ENCODE measurements around the gene SFTA2.
"Not testable (repeated sequence)": the region's sequence is repeated elsewhere in the genome, so short reads cannot be mapped to it uniquely, and the experiment has no call there.

The SFTA2 gene

DNA sequence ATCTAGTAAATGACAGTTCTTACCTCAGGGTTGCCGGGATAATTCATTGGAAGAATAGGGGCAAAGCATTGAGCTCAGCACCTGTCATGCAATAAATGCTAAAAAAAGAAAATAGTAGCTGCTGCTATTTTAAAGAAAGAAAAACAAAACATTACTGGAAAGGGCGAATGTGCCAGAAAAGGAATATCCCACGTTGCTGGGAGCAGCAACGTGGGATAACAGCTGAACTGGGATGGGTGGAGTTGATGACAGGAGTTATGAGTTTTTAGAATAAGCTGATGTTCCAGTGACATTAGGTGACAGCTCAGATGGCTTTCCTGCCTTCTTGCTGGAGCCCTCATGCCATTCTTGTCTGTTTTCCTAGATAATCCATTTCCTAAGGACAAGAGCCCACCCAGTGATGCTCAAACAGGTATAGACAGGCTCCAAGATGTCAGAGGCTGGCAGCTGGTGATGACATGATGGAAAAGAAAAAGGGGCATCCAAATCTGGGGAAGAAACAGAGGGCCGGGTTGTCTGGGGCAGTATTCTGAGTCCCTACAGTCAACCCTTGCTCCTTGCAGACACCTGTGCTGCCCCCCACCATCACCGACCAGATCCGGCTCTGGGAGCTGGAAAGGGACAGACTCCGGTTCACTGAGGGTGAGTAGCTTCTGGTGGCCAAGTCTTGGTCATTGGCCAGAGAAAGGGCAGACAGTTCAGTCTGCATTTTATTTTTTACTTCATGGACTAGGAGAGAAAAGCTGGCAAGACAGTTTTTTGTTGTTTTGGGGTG is 19.0 kb downstream of the SFTA2 start:
- no peak for DNase-seq

DNA sequence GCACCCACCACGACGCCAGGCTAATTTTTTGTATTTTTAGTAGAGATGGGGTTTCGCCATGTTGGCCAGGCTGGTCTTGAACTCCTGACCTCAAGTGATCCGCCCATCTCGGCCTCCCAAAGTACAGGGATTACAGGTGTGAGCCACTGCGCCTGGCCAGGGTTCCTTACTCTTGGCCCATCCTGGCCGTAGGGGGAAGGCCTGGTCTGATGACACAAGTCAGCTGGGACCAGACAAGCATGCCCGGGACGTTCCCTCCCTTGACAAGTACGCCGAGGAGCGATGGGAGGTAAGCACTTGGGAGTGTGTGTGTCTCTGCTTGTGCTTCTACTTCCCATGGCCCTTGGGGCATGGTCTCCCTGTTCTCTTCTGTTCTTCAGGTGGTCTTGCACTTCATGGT is 21.5 kb downstream of the SFTA2 start:
- DNase-seq: not testable (repeated sequence)

DNA sequence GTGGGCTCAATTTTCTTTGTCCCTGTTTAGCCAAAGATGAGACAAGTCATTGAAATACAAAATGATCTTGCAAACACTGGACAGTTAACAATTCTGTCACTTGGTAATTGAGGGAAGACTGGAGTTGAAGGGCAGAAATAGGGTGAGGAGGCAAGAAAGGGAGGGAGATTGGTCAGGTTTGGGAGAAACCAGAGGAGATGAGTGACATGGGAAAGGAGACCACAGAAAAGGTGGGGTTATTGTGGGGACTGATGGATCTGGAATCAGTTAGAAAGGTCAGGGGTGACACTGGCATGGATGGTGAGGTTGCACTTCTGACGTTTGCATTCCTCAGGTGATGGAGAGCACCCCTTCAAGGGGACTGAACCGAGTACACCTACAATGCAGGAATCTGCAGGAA is 23.3 kb downstream of the SFTA2 start:
- DNase-seq: no peak

DNA sequence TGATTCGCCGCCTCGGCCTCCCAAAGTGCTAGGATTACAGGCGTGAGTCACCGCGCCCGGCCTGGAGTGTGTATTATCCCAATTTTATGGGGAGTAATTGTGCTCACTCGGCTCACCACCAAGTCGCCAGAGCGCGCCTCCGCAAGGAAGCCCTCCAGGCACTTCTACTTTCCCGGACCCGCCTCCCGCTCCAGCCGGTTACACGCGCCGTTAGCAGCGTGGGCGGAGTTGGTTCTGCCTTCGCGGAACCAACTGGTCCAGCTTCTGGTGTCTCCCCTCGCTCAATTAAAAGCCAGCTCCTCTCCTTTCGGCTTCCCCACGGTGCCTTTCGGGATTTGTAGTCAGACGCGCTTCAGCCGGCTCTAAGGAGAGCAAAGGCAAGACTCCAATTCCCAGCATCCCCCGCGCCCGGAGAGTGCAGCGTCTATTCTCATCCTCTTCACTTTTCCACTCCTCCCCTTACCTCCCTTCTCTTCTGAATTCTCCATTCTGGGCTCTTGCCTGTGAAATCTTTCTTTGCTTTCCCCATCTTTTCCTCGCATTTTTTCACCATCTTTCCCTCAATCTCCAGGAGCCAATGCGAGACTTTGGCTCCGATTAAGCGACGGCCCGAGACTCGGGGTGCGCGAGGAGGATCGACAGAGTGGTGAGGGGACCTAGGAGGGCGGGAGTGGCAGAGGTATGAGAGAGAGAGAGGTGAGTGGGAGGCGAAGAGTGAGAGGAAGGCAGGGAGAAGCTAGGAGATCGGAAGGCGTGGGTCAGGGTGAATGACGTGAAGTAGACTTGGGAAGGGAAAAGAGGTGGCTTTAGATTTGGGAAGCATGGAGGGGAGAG is 24.0 kb downstream of the SFTA2 start, which contains the start of gene GTF2H4:
Gene GTF2H4 (plus strand): TSS at position 450 of the 834 bp plus-strand sequence.
- DNase-seq: peak; percentile 96

DNA sequence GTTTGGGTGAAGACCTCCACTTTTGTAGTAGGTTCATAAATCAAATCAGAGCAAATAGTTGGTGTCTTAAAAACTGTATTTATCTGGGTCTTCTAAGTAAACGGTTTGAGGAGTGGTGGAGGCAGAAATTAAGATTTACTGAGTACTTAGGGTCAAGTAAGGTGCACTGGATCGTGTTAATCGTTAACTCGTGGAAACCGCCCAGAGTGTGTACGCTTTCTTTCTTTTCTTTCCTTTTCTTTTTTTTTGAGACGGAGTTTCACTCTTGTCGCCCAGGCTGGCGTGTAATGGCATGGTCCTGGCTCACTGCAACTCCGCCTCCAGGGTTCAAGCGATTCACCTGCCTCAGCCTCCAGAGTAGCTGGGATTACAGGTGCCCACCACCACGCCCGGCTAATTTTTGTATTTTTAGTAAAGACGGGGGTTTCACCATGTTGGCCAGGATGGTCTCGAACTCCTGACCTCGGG is 24.6 kb downstream of the SFTA2 start:
- DNase-seq: not testable (repeated sequence)

DNA sequence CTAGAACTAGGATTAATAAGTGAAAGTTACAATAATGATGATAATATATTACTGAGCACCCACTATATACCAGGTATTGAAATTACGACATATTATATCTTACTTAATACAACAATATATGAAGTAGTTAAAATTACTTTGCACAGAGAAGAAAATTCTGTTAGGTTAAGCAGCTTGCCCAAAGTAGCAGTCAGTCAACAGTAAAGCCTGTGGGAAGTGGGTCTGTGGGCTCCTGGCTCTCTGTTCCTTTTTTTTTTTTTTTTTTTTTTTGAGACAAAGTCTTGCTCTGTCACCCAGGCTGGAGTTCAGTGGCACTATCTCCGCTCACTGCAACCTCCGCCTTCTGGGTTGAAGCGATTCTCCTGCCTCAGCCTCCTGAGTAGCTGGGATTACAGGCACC is 28.7 kb downstream of the SFTA2 start:
- no peak for DNase-seq

DNA sequence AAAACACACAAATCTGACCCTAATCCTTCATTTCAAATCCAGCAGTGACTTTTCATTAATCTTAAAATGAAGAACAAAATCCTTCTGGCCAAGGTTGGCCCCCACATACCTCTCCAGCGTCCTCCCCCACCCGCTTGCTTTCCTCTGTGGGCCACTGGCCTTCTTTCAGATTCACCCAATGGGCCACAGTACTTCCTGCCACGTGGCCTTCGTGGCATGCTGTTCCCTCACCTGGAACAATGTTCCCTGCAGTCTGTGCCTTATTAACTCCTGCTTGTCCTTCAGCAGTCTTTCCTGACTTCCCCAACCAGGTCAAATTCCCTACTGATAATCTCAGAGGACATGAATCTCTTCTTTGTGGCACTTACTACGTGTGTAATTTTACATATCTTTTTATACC is 29.3 kb downstream of the SFTA2 start:
- no peak for DNase-seq

DNA sequence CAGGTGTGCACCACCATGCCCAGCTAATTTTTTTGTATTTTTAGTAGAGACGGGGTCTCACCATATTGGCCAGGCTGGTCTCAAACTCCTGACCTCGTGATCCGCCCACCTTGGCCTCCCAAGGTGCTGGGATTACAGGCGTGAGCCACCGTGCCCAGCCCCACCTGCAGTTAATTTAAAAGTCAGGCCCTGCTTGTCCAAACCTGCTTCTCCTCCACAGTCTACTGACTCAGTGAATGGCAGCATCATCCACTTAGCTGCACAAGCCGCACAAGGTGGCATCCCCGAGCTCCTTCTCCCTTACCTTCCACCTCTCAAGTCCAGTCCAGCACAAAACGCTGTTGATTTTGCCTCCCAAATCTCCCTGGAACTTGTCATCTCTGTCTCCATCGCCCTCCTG is 29.8 kb downstream of the SFTA2 start:
- not testable (repeated sequence) for DNase-seq

DNA sequence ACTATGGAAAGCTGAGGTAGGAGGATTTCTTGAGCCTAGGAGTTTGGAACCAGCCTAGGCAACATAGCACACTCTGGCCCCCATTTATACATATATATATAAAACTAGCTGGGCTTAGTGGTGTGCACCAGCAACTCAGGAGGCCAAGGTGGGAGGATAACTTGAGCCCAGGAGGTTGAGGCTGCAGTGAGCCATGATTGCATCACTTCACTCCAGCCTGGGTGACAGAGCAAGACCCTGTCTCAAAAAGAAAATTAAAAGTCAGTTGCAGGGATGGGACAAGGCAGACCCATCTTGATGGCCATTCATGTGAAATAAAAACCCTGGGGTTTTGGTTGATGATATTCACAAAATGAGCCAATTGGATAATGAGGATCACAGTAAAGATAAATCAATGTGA is 30.5 kb downstream of the SFTA2 start:
- no peak for DNase-seq

DNA sequence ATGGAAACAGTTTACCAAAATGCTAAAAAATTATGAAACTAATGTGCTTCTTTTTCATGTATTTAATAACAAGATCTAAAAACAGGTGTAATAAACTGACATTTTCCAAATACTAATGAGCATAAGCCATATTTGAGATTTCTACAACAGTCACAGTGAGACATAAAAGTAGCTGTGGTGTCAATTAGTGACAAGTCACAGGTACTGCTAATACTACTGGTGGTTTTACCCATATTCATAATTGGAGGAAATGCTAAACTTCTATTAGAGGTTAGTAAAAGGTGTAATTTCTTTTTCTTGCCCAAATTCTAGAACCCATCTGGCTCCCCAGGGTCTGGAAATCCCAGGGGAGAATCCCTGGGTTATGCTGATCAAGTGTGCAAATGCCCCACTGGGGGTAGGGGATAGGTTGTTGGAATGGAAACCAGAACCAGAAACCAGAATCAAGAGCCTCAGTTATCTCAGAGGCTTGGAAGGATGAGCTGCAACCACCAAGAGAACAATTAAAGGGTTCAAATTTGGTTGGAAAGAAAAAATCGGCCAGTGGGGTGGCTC is 31.0 kb downstream of the SFTA2 start:
- no peak for DNase-seq

DNA sequence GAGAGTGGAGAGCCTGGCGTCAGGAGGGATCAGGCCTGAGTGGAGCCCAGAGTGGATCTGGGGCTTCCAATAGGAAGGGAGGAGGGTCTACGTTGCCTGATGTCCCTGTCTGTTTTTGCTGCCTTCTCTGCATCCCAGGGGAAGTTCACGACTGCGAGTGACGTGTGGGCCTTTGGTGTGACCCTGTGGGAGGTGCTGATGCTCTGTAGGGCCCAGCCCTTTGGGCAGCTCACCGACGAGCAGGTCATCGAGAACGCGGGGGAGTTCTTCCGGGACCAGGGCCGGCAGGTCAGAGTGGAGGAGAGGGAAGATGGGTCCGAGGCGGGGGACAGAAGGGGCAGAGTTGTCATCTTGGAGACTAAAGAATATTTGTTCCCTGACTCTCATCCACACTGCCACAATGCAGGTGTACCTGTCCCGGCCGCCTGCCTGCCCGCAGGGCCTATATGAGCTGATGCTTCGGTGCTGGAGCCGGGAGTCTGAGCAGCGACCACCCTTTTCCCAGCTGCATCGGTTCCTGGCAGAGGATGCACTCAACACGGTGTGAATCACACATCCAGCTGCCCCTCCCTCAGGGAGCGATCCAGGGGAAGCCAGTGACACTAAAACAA is 33.1 kb downstream of the SFTA2 start:
- DNase-seq: no peak

DNA sequence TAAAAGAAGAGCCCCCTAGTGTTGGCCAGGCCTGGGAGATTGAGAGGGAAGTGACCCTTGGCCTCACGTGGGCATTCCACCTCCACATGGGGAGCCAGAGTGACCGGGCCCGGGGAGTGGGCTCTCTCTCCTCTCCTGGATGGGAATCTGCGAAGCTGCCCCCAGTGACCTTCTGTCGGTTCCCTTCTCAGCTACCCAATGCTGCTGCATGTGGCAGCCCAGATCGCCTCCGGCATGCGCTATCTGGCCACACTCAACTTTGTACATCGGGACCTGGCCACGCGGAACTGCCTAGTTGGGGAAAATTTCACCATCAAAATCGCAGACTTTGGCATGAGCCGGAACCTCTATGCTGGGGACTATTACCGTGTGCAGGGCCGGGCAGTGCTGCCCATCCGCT is 34.1 kb downstream of the SFTA2 start:
- no peak for DNase-seq

DNA sequence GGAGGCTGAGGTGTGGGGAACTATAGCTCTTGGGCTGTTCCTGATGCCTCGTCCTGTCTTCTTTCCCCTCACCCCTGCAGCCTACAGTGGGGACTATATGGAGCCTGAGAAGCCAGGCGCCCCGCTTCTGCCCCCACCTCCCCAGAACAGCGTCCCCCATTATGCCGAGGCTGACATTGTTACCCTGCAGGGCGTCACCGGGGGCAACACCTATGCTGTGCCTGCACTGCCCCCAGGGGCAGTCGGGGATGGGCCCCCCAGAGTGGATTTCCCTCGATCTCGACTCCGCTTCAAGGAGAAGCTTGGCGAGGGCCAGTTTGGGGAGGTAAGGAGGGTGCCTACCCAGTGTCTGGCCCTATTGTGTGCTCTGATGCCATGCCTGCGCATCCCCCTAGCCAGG is 35.4 kb downstream of the SFTA2 start:
- no peak for DNase-seq

DNA sequence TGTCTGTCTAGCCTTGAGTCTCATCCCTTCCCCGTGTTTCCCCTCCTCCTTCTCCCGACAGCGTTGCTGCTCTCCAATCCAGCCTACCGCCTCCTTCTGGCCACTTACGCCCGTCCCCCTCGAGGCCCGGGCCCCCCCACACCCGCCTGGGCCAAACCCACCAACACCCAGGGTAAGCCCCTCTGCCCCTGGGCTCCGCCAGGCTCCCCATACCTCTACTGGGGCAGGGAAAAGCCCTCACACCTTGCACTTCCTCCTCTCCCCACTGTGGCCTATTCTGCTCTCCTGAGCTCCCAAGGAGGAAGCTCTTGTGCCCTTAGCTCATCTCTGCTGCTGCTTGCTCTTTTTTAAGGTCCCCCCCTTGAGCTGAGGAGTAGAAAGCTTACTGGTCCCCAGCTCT is 36.6 kb downstream of the SFTA2 start:
- DNase-seq: no peak

DNA sequence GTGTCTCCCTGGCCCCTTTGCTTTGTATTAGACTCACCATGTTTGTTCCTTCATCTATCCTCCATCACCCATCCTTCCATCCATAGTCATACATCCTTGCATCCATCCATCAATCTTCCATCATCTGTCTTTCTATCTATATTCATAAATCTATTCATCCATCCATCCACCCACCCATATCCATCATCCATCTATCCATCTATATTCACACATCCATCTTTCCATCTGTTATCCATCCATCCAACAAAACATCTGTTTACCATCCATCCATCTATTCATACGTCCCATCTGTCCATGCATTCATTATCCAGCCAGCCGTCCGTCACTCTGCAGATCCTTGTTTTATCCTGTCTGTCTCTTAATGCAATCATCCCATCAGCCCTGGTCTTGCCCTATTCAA is 37.0 kb downstream of the SFTA2 start:
- no peak for DNase-seq

DNA sequence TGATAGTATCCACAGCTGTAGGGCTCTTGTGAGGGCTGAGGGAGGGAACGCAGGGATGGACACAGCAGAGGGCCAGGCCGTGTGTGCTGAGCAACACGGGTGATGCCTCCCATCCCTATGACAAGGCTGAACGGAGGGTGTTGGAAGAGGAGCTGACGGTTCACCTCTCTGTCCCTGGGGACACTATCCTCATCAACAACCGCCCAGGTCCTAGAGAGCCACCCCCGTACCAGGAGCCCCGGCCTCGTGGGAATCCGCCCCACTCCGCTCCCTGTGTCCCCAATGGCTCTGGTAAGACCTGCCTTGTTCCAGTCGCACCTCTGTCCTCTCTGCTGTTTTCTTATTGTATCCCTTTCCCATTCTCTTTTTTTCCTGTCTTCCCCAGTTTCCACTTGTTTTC is 37.6 kb downstream of the SFTA2 start:
- no peak for DNase-seq

DNA sequence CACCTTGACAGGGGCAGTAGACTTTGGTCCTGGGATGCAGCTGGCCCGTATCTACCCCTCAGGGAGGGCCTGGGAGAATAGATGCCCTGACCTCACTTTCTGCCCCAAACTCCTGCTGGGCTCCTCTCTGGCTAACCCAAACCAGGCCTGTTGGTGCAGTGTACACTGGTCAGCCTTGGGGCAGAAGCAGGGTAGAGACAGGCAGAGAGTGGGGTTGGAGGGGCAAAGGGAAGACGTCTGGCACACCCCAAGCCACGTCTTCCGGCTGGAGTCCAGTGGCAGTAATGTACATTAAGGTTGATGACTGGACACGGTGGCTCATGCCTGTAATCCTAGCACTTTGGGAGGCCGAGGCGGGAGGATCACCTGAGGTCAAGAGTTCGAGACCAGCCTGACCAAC is 38.3 kb downstream of the SFTA2 start:
- DNase-seq: no peak

DNA sequence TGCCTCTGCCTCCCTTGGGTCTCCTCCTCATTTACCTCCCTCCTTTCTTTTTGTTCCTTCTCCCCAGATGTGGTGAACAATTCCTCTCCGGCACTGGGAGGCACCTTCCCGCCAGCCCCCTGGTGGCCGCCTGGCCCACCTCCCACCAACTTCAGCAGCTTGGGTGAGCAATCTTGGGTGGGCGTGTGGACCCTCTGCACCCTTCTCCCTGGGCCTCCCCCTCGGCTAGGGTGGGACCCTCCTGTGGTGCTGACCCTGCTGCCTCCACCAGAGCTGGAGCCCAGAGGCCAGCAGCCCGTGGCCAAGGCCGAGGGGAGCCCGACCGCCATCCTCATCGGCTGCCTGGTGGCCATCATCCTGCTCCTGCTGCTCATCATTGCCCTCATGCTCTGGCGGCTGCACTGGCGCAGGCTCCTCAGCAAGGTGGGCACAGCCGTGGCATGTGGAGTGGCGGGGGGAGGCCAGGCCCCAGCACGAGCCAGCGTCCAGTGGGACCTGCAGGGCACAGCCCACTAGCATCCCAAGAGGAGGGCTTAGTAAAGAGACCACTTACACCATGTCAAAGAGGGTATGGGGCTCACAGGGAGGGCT is 38.9 kb downstream of the SFTA2 start:
- no peak for DNase-seq

DNA sequence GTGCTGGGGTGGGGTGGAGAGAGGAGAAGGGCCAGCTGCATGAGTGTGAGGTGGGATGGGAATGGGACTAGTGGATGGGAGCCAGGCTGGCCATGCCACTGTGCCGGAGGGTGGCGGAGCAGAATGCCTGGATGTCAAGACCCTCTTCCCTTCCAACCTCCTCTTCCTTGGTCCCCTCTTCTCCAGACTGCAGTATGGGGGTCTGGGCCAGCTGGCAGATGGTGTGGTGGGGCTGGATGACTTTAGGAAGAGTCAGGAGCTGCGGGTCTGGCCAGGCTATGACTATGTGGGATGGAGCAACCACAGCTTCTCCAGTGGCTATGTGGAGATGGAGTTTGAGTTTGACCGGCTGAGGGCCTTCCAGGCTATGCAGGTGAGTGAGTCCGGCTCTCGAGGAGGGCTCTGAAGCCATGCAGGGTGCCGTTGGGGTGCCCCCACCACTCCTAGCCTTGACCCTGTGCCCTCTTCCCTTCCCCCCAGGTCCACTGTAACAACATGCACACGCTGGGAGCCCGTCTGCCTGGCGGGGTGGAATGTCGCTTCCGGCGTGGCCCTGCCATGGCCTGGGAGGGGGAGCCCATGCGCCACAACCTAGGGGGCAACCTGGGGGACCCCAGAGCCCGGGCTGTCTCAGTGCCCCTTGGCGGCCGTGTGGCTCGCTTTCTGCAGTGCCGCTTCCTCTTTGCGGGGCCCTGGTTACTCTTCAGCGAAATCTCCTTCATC is 40.0 kb downstream of the SFTA2 start:
- no peak for DNase-seq

DNA sequence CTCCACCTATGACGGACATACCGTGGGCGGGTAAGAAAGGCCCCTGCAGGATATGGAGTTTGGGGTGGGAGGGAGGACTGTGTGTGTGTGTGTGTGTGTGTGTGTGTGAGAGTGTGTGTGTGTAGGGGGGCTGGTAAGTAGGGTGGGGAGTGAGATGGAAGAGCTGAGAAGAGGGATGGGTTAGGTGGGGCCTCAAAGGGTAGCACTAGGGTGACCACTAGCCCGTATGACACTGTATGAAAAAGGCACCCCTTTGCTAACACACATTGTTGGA is 40.6 kb downstream of the SFTA2 start:
- no peak for DNase-seq

DNA sequence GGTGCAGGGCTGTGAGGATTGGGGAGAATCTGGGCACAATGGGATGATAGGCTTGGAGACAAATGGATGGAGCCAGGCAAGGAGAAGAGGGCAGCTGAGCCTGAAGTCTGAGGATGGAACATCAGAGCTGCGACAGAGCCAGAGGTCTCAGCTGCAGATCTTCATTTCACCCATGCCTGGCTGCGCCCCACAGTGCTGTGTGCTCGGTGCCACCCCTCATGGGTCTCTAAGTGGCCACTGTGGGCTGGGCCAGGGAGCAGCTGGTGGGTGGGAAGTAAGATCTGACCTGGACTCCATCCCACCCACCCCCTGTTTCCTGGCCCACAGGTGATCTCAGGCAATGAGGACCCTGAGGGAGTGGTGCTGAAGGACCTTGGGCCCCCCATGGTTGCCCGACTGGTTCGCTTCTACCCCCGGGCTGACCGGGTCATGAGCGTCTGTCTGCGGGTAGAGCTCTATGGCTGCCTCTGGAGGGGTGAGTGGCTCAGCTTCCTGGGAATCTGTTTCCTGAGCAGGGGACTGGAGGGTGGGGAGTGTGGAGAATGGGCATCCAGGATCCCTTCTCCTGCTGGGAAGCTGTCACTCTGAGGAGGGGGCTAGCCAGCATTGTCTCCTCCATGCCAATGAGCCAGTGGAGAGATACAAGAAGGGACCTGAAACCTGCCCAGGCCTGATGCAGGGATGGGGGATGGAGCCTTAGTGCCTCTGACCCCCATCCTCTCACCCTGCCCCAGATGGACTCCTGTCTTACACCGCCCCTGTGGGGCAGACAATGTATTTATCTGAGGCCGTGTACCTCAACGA is 41.1 kb downstream of the SFTA2 start:
- DNase-seq: no peak

Measured in activated T-cell treated with anti-CD3 and anti-CD28 coated beads, Interleukin-2, amount 50 U/mL, for 48 hours (primary cell).